ENCODE data around the gene STN1. TPM values are rescaled to one million over a fixed set of nuclear protein-coding genes. Genes with fewer than 3 reads are reported as not detected.

Gene STN1
- total RNA-seq, 4 donors from 2014 or later: 20.0 to 29.2 (median 27.0) TPM

GRCh38 chr10:103930449-103930848 lies 12.5 kb upstream of the STN1 start:
- Histone ChIP-seq H3K27ac (no peak overlapping the region), H3K36me3 (no peaks in the 10 kb centered on the region), H3K4me3 (no peak overlapping the region), H3K9me3 (no peaks in the 10 kb centered on the region), H3K4me1 (no peaks in the 10 kb centered on the region), H3K27me3 (no peaks in the 10 kb centered on the region)
- intact Hi-C loops (cut with DNase I; ENCODE audit: low total_unique reads): no loop called here
- no peak for TF ChIP-seq CTCF (IDR thresholded peaks at IDR 0.05)
- TF ChIP-seq POLR2A (IDR thresholded peaks at IDR 0.05): no peak
- no peak for DNase-seq

GRCh38 chr10:103929381-103929921 lies 11.5 kb upstream of the STN1 start:
- DNase-seq: no peak
- TF ChIP-seq CTCF (IDR thresholded peaks at IDR 0.05) (no peak), POLR2A (IDR thresholded peaks at IDR 0.05) (no peak)
- H3K4me1 ChIP-seq: no peaks in the 10 kb centered on the region
- intact Hi-C loops (cut with DNase I; ENCODE audit: low total_unique reads): no loop called here
- H3K4me3 ChIP-seq: no peak overlapping the region
- H3K27ac ChIP-seq: no peak overlapping the region
- no peaks in the 10 kb centered on the region for H3K36me3 ChIP-seq
- no peaks in the 10 kb centered on the region for H3K27me3 ChIP-seq
- H3K9me3 ChIP-seq: no peaks in the 10 kb centered on the region

GRCh38 chr10:103928784-103929183 lies 10.8 kb upstream of the STN1 start:
- intact Hi-C loops (cut with DNase I; ENCODE audit: low total_unique reads): no loop called here
- no peak for TF ChIP-seq CTCF (IDR thresholded peaks at IDR 0.05)
- TF ChIP-seq POLR2A (IDR thresholded peaks at IDR 0.05): no peak
- H3K36me3 ChIP-seq: no peaks in the 10 kb centered on the region
- H3K4me1 ChIP-seq: no peaks in the 10 kb centered on the region
- DNase-seq: no peak
- H3K27me3 ChIP-seq: no peaks in the 10 kb centered on the region
- no peak overlapping the region for H3K4me3 ChIP-seq
- no peaks in the 10 kb centered on the region for H3K9me3 ChIP-seq
- H3K27ac ChIP-seq: no peak overlapping the region

- Histone ChIP-seq H3K4me3 (no peak overlapping the region), H3K36me3 (no peaks in the 10 kb centered on the region), H3K4me1 (no peaks in the 10 kb centered on the region), H3K27me3 (no peaks in the 10 kb centered on the region), H3K27ac (no peak overlapping the region), H3K9me3 (no peaks in the 10 kb centered on the region)
- intact Hi-C loops (cut with DNase I; ENCODE audit: low total_unique reads): no loop called here
- TF ChIP-seq POLR2A (IDR thresholded peaks at IDR 0.05) (no peak), CTCF (IDR thresholded peaks at IDR 0.05) (no peak)
- no peak for DNase-seq
These were observed 8.8 kb upstream of the STN1 start for GRCh38 chr10:103926722-103927319.

- no peak overlapping the region for H3K27ac ChIP-seq
- H3K36me3 ChIP-seq: no peaks in the 10 kb centered on the region
- no peak overlapping the region for H3K4me3 ChIP-seq
- no peak for DNase-seq
- H3K9me3 ChIP-seq: no peaks in the 10 kb centered on the region
- no peaks in the 10 kb centered on the region for H3K27me3 ChIP-seq
- TF ChIP-seq POLR2A (IDR thresholded peaks at IDR 0.05): no peak
- TF ChIP-seq CTCF (IDR thresholded peaks at IDR 0.05): no peak
- intact Hi-C loops (cut with DNase I; ENCODE audit: low total_unique reads): no loop called here
- H3K4me1 ChIP-seq: no peaks in the 10 kb centered on the region
These were observed 7.6 kb upstream of the STN1 start for GRCh38 chr10:103925591-103925990.
